HS-27A (cell line): ENCODE data around the gene CYP4Z1.
"Not testable (repeated sequence)": the region's sequence is repeated elsewhere in the genome, so short reads cannot be mapped to it uniquely, and the experiment has no call there.

Experiments
- DNase-seq: peaks from one replicate; pipeline ENCODE4 v3.0.0-alpha.2; 2012; ENCODE audit warnings: low read depth, missing footprints

CYP4Z1 gene

GRCh38 chr1:47128854-47129253, 61.8 kb downstream of the CYP4Z1 start:
- not testable (repeated sequence) for DNase-seq

GRCh38 chr1:47129489-47130230, 62.6 kb downstream of the CYP4Z1 start:
- not testable (repeated sequence) for DNase-seq

- DNase-seq: not testable (repeated sequence)
These were observed 65.6 kb downstream of the CYP4Z1 start for GRCh38 chr1:47132665-47133064.

- no peak for DNase-seq
These were observed 70.2 kb downstream of the CYP4Z1 start, which contains the start of gene CYP4A22 for GRCh38 chr1:47137198-47137597. TSS of gene CYP4A22 (plus strand) at chr1:47137441. CDS start at chr1:47137486, 45 bp downstream.

GRCh38 chr1:47137925-47138615, 71.0 kb downstream of the CYP4Z1 start:
- DNase-seq: no peak

- not testable (repeated sequence) for DNase-seq
These were observed 73.3 kb downstream of the CYP4Z1 start for GRCh38 chr1:47140358-47140757.

GRCh38 chr1:47143654-47144053, 76.6 kb downstream of the CYP4Z1 start:
- DNase-seq: not testable (repeated sequence)

- not testable (repeated sequence) for DNase-seq
These were observed 79.5 kb downstream of the CYP4Z1 start for GRCh38 chr1:47146495-47146894.

- DNase-seq: no peak
These were observed 80.2 kb downstream of the CYP4Z1 start for GRCh38 chr1:47147047-47147785.

GRCh38 chr1:47149162-47149561, 82.1 kb downstream of the CYP4Z1 start:
- DNase-seq: not testable (repeated sequence)

- DNase-seq: not testable (repeated sequence)
These were observed 89.4 kb downstream of the CYP4Z1 start for GRCh38 chr1:47156457-47156856.

GRCh38 chr1:47157957-47158356, 90.9 kb downstream of the CYP4Z1 start:
- not testable (repeated sequence) for DNase-seq

GRCh38 chr1:47160716-47161115, 93.7 kb downstream of the CYP4Z1 start:
- no peak for DNase-seq

- no peak for DNase-seq
These were observed 94.4 kb downstream of the CYP4Z1 start for GRCh38 chr1:47161298-47162040.

GRCh38 chr1:47164552-47164951, 97.5 kb downstream of the CYP4Z1 start:
- no peak for DNase-seq
